HCT116 (cell line): ENCODE measurements around the gene ZHX3. TPM values are rescaled to one million over a fixed set of nuclear protein-coding genes. Genes with fewer than 3 reads are reported as not detected.

ENCODE experiments used
- ATAC-seq: fragments of 200-7000 bp; cut with Tn5 transposase; 2 replicates; pipeline ENCODE4 v1.9.1; 2020; ENCODE audit warnings: mild to moderate bottlenecking, moderate library complexity
- BruUV-seq: library from RNA; stranded (reverse); fragments of 400-500 nt; replicated peaks from 2 replicates; lab custom pipeline; 2021; lab: Mats Ljungman, UMichigan
- CTCF ChIA-PET: fragments of 300-600 bp; sonication (Branson Sonifier 250); formaldehyde crosslinking; loops from one replicate; lab custom pipeline; 2021; ENCODE audit warnings: antibody characterized with exemption; lab: Charles Lee
- POLR2A ChIA-PET: fragments of 300-600, 350-600 bp; sonication (Branson Sonifier 250); formaldehyde crosslinking; loops from one replicate; lab custom pipeline; 2021; ENCODE audit warnings: antibody characterized with exemption; lab: Charles Lee
- RAD21 ChIA-PET, 2 experiments: fragments of 300-600 bp; sonication (Branson Sonifier 250); formaldehyde crosslinking; loops; one replicate each; lab custom pipeline; 2023; ENCODE audit warnings: low total read pairs in 2 of 2; ENCODE audit not compliant: uncharacterized antibody in 2 of 2, unreplicated experiment in 2 of 2, low non-redundant PET in 1 of 2; lab: Charles Lee
- DNase-seq: peaks from one replicate; pipeline ENCODE4 v3.0.0-alpha.2; 2010; ENCODE audit warnings: low read depth, low spot score
- H2AFZ ChIP-seq: fragments of 200-600 bp; shearing (Covaris generic), sonication (generic); 2 replicates; pipeline ENCODE4 v1.6.1; 2017; ENCODE audit warnings: low read depth, mixed run types, mixed read lengths, antibody characterized with exemption, low read length; ENCODE audit not compliant: poor library complexity, severe bottlenecking
- H3K27ac ChIP-seq: 2 replicates; pipeline ENCODE4 v1.5.1; 2012; ENCODE audit warnings: low read depth, low read length
- H3K27me3 ChIP-seq: fragments of 200-600 bp; sonication (generic); 2 replicates; pipeline ENCODE4 v1.6.1; 2016; ENCODE audit warnings: mixed run types, low read length, mixed read lengths; ENCODE audit not compliant: insufficient read depth
- H3K36me3 ChIP-seq, 2 experiments: fragments of 200-500 bp in 1 of 2; fragments of 200-600 bp in 1 of 2; sonication (Bioruptor generic) in 1 of 2; sonication (generic) in 1 of 2; 2 replicates each; pipeline versions ENCODE4 v1.5.1 to v1.6.1; 2014 to 2016; ENCODE audit warnings: low read length in 2 of 2, inconsistent platforms in 1 of 2, mixed read lengths in 1 of 2, mixed run types in 1 of 2; ENCODE audit not compliant: insufficient read depth in 2 of 2, control insufficient read depth in 1 of 2
- H3K4me1 ChIP-seq, 2 experiments: fragments of 200-600 bp in 1 of 2; sonication (generic) in 1 of 2; 2 replicates each; pipeline versions ENCODE4 v1.5.1 to v1.6.1; 2012 to 2017; ENCODE audit warnings: low read length in 2 of 2, inconsistent platforms in 1 of 2, mild to moderate bottlenecking in 1 of 2, mixed read lengths in 1 of 2, mixed run types in 1 of 2, moderate library complexity in 1 of 2; ENCODE audit not compliant: insufficient read depth in 2 of 2, control insufficient read depth in 1 of 2
- H3K4me2 ChIP-seq: fragments of 200-600 bp; sonication (generic); 2 replicates; pipeline ENCODE4 v1.6.1; 2017; ENCODE audit warnings: mixed run types, low read length, mixed read lengths
- H3K4me3 ChIP-seq, 2 experiments: fragments of 200-600 bp in 1 of 2; sonication (generic) in 1 of 2; replicated peaks in 1 of 2; 2 replicates each; pipeline ENCODE4 v1.5.1; 2011 to 2016; ENCODE audit warnings: low read length in 2 of 2, control low read depth in 1 of 2, low read depth in 1 of 2, mild to moderate bottlenecking in 1 of 2, mixed read lengths in 1 of 2, mixed run types in 1 of 2
- H3K79me2 ChIP-seq: fragments of 200-600 bp; sonication (generic); 2 replicates; pipeline ENCODE4 v1.6.1; 2017; ENCODE audit warnings: mild to moderate bottlenecking, mixed run types, low read length, moderate library complexity, mixed read lengths; ENCODE audit not compliant: insufficient read depth
- H3K9ac ChIP-seq: fragments of 200-600 bp; sonication (generic); 2 replicates; pipeline ENCODE4 v1.6.1; 2016; ENCODE audit warnings: low read length, mixed read lengths
- H3K9me2 ChIP-seq: fragments of 200-600 bp; sonication (generic), shearing (Covaris generic); 2 replicates; pipeline ENCODE4 v1.6.1; 2017; ENCODE audit warnings: mixed run types, mild to moderate bottlenecking, moderate library complexity; ENCODE audit not compliant: insufficient read depth
- H3K9me3 ChIP-seq, 2 experiments: fragments of 200-500 bp in 1 of 2; fragments of 200-600 bp in 1 of 2; sonication (Bioruptor generic) in 1 of 2; sonication (generic) in 1 of 2; 2 replicates each; pipeline ENCODE4 v1.6.1; 2014 to 2017; ENCODE audit warnings: low read length in 2 of 2, mixed read lengths in 2 of 2, inconsistent platforms in 1 of 2, low read depth in 1 of 2, mild to moderate bottlenecking in 1 of 2, mixed run types in 1 of 2, moderate library complexity in 1 of 2; ENCODE audit not compliant: control insufficient read depth in 1 of 2, insufficient read depth in 1 of 2
- H4K20me1 ChIP-seq: fragments of 200-600 bp; sonication (generic), shearing (Covaris generic); 2 replicates; pipeline ENCODE4 v1.6.1; 2017; ENCODE audit warnings: mixed run types, mild to moderate bottlenecking, moderate library complexity; ENCODE audit not compliant: insufficient read depth
- CEBPB ChIP-seq: IDR thresholded peaks from 2 replicates; pipeline ENCODE4 v1.6.1; 2012; ENCODE audit warnings: low read depth
- EGR1 ChIP-seq: IDR thresholded peaks from 2 replicates; pipeline ENCODE4 v1.6.1; 2012; ENCODE audit warnings: low read depth
- EZH2 ChIP-seq: fragments of 200-600 bp; sonication (generic); IDR thresholded peaks from 2 replicates; pipeline ENCODE4 v1.6.1; 2017; ENCODE audit warnings: antibody characterized with exemption, mixed run types
- EZH2phosphoT487 ChIP-seq: fragments of 200-600 bp; IDR thresholded peaks from 2 replicates; pipeline ENCODE4 v1.6.1; 2018; ENCODE audit warnings: antibody characterized with exemption, borderline replicate concordance
- POLR2A ChIP-seq: IDR thresholded peaks from 2 replicates; pipeline ENCODE4 v1.7.0; 2011; ENCODE audit warnings: borderline replicate concordance; ENCODE audit not compliant: insufficient read depth, insufficient read length; ENCODE audit errors: extremely low read depth
- SRF ChIP-seq: IDR thresholded peaks from 2 replicates; pipeline ENCODE4 v1.6.1; 2012; ENCODE audit warnings: low read depth
- ZNF274 ChIP-seq: fragments of 200-500 bp; sonication (Bioruptor generic); IDR thresholded peaks from 2 replicates; pipeline ENCODE4 v1.6.1; 2014; ENCODE audit warnings: mild to moderate bottlenecking, low read depth, low read length, inconsistent platforms
- intact Hi-C: fragments of 100-400 bp; cut with micrococcal nuclease; formaldehyde crosslinking; loops from 2 replicates; pipeline ENCODE4 v1.10.0; 2022
- total RNA-seq: library from RNA; stranded (reverse); gene quantifications from one replicate; pipeline ENCODE4 v1.2.1, GENCODE V29; 2021; ENCODE audit not compliant: unreplicated experiment
- TF ChIP-seq, protein P1 (sequence below): IDR thresholded peaks from 2 replicates; pipeline ENCODE4 v1.6.1; 2011; ENCODE audit warnings: mild to moderate bottlenecking, low read length, moderate library complexity; ENCODE audit not compliant: insufficient replicate concordance; ENCODE audit errors: extremely low read depth
- TF ChIP-seq, protein P2 (sequence below), 3 experiments: fragments of 200-600 bp in 1 of 3; sonication (generic) in 1 of 3; IDR thresholded peaks in 2 of 3; conservative IDR thresholded peaks in 1 of 3; 2 replicates each; pipeline ENCODE4 v1.5.1; 2012 to 2017; ENCODE audit warnings: low read depth in 2 of 3, low read length in 2 of 3, antibody characterized with exemption in 1 of 3, borderline replicate concordance in 1 of 3, control low read depth in 1 of 3, mild to moderate bottlenecking in 1 of 3, mixed read lengths in 1 of 3, mixed run types in 1 of 3, moderate library complexity in 1 of 3; ENCODE audit not compliant: insufficient read depth in 1 of 3

Gene ZHX3
- total RNA-seq, 1 experiment from 2014 or later = 13.3 TPM

DNA sequence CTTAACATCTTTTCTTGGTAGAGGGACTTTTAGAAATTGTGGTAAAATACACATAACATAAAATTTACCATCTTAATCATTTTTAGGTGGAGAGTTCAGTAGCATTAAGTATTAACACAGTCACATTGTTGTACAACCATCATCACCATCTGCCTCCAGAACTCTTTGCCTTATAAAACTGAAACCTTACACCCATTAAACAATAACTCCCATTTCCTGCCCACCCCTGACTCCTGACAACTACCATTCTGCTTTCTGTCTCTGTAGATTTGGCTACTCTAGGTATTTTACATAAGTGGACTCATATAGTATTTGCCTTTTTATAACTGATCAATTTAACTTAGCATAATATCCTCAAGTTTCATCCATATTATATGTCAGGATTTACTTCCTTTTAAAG lies 88.7 kb downstream of the ZHX3 start:
- H3K36me3 ChIP-seq = no peaks in the 10 kb centered on the region
- no peaks in the 10 kb centered on the region for H4K20me1 ChIP-seq
- H3K4me3 ChIP-seq = no peak overlapping the region
- CTCF ChIA-PET = no interaction called here
- TF ChIP-seq POLR2A (no peak), EGR1 (no peak), EZH2phosphoT487 (no peak), ZNF274 (no peak), CEBPB (no peak), EZH2 (no peak), SRF (no peak)
- TF ChIP-seq, protein P1, sequence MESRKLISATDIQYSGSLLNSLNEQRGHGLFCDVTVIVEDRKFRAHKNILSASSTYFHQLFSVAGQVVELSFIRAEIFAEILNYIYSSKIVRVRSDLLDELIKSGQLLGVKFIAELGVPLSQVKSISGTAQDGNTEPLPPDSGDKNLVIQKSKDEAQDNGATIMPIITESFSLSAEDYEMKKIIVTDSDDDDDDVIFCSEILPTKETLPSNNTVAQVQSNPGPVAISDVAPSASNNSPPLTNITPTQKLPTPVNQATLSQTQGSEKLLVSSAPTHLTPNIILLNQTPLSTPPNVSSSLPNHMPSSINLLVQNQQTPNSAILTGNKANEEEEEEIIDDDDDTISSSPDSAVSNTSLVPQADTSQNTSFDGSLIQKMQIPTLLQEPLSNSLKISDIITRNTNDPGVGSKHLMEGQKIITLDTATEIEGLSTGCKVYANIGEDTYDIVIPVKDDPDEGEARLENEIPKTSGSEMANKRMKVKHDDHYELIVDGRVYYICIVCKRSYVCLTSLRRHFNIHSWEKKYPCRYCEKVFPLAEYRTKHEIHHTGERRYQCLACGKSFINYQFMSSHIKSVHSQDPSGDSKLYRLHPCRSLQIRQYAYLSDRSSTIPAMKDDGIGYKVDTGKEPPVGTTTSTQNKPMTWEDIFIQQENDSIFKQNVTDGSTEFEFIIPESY = no peak
- TF ChIP-seq, protein P2, sequence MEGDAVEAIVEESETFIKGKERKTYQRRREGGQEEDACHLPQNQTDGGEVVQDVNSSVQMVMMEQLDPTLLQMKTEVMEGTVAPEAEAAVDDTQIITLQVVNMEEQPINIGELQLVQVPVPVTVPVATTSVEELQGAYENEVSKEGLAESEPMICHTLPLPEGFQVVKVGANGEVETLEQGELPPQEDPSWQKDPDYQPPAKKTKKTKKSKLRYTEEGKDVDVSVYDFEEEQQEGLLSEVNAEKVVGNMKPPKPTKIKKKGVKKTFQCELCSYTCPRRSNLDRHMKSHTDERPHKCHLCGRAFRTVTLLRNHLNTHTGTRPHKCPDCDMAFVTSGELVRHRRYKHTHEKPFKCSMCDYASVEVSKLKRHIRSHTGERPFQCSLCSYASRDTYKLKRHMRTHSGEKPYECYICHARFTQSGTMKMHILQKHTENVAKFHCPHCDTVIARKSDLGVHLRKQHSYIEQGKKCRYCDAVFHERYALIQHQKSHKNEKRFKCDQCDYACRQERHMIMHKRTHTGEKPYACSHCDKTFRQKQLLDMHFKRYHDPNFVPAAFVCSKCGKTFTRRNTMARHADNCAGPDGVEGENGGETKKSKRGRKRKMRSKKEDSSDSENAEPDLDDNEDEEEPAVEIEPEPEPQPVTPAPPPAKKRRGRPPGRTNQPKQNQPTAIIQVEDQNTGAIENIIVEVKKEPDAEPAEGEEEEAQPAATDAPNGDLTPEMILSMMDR (IDR thresholded peaks at IDR 0.05 in 2 of 3, conservative IDR thresholded peaks at IDR 0.05 in 1 of 3; ENCODE audit: borderline replicate concordance in 1 of 3, insufficient read depth in 1 of 3, low read depth in 2 of 3, low read length in 2 of 3) = no peak
- TF ChIP-seq, all 23 proteins: peak for 0
- Histone ChIP-seq H3K9ac (no peak overlapping the region), H3K27ac (no peak overlapping the region), H3K9me2 (no peaks in the 10 kb centered on the region), H3K27me3 (no peaks in the 10 kb centered on the region), H2AFZ (no peak overlapping the region), H3K9me3 (no peaks in the 10 kb centered on the region), H3K4me1 (peaks cover 7 to 19% of the 10 kb centered on the region in 2 experiments), H3K4me2 (no peak overlapping the region), H3K79me2 (no peaks in the 10 kb centered on the region)
- ChIA-PET RAD21 (no interaction called here), POLR2A (no interaction called here)
- intact Hi-C loops = no loop called here
- no peak for DNase-seq
- no peak for ATAC-seq
- no TSS peak for BruUV-seq
